Activated naive CD4-positive, alpha-beta T cell treated with anti-CD3 and anti-CD28 coated beads, Interleukin-2, amount 50 U/mL, for 72 hours (primary cell): ENCODE measurements around the gene NOTCH4. TPM values are rescaled to one million over a fixed set of nuclear protein-coding genes. Genes with fewer than 3 reads are reported as not detected.
A peak's percentile ranks its signal among the peaks of the same experiment; 100 is the strongest.
"Not testable (repeated sequence)": the region's sequence is repeated elsewhere in the genome, so short reads cannot be mapped to it uniquely, and the experiment has no call there.

Source experiments
- ATAC-seq, 2 donors: fragments of 150-1000 bp; cut with Tn5 transposase; 2 replicates each; pipeline ENCODE4 v1.10.0; 2021; ENCODE audit warnings: mild to moderate bottlenecking in 2 of 2, moderate library complexity in 2 of 2
- DNase-seq, 2 donors: peaks; one replicate each; pipeline ENCODE4 v3.0.0; 2021 to 2022; ENCODE audit warnings: low spot score in 2 of 2
- H3K27ac Mint-ChIP-seq, 2 donors: one replicate each; pipeline ENCODE4 v1.8.0; 2022; ENCODE audit warnings: mild to moderate bottlenecking in 2 of 2, mixed read lengths in 2 of 2
- H3K36me3 Mint-ChIP-seq, 2 donors: one replicate each; pipeline ENCODE4 v1.8.0; 2022; ENCODE audit warnings: mixed read lengths in 2 of 2
- H3K9me3 Mint-ChIP-seq, 2 donors: one replicate each; pipeline ENCODE4 v1.8.0; 2022; ENCODE audit warnings: mixed read lengths in 2 of 2
- total RNA-seq, 2 donors: library from RNA; stranded (reverse); gene quantifications; one replicate each; pipeline ENCODE4 v1.2.3, GENCODE V29; 2022

The NOTCH4 gene
- total RNA-seq, 2 donors from 2014 or later = 0.64 to 0.70 TPM

- ATAC-seq (no peak), DNase-seq (no peak)
Measured at GRCh38 chr6:32226434-32226833, 2.6 kb upstream of the NOTCH4 start.

DNA sequence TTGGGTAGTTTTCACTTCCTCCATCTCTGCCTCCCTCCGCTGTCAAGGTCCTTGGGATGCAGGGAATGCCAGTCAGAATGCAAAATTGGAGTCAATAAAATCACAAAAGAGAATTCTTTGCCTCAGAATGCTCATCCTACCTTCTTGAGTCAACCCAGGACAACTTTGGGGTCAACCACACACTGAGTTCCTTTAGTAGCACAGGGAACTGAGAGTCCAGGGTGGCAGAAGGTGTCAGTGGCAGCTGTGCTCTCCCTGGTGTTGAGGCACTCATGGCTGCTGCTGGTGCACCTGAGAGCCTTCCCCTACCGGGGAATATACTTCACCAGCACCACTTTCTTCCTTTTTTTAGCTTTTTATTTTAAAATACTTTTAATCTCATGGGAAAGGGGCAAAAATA lies 829 bp upstream of the NOTCH4 start:
- Mint-ChIP-seq H3K9me3 (no peaks in the 10 kb centered on the region), H3K36me3 (no peaks in the 10 kb centered on the region), H3K27ac (no peak overlapping the region)
- DNase-seq (no peak), ATAC-seq (peak in 1 of 2 donors; percentile 47)

More at GRCh38 chr6:32226434-32226833, 2.6 kb upstream of the NOTCH4 start:
- Mint-ChIP-seq H3K36me3 (no peaks in the 10 kb centered on the region), H3K9me3 (no peaks in the 10 kb centered on the region), H3K27ac (no peak overlapping the region)

DNA sequence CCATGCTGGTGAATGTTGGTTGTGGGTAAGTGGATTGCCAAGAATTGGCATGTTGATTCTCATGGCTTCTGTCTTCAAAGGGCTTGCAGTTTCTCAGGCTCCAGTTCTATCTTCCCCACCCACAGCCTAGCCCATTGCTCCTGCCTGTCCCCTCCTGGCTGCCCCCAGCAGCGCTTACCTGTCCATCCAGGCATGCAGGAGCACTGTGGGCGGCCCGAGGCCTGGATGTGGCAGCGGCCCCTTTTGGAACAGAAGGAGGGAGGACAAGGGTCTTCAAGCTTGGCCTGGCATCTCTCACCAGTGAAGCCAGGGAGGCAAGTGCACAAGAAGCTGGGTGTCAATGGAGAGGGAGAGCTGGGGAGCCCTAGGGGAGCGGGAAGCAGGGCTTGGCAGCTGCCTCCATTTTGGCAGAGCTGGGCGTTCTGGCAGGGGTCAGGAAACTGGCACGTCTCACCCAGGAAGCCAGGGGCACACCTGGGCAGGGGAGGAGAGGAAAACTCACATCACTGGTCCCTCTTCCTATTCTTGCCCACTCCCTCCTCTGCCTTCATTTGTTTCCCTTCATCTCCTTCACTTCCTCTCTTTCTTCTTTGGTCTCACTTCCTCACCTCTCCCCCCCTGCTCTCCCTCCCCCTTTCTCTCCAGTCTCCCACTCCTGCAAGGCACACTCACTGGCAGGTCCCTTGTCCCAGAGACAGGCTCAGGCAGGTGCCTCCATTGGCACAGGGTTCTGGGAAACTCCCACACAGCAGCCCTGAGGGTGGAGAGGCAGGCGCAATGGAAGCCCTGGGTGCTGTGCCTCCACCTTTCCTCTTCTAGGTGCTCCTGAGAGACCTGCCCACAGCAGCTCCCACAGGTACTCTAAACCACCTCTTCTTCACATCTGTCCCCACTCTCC lies 1.3 kb downstream of the NOTCH4 start:
- ATAC-seq (no peak), DNase-seq (no peak)
- Mint-ChIP-seq H3K9me3 (no peaks in the 10 kb centered on the region), H3K27ac (peak overlapping the region; percentile 60 to 79), H3K36me3 (no peaks in the 10 kb centered on the region)

- DNase-seq (no peak), ATAC-seq (no peak)
- H3K9me3 Mint-ChIP-seq = no peaks in the 10 kb centered on the region
- peak overlapping the region in 1 of 2 donors; percentile 19 for H3K27ac Mint-ChIP-seq
- H3K36me3 Mint-ChIP-seq = no peaks in the 10 kb centered on the region
Measured at GRCh38 chr6:32220021-32220420, 3.8 kb downstream of the NOTCH4 start.

DNA sequence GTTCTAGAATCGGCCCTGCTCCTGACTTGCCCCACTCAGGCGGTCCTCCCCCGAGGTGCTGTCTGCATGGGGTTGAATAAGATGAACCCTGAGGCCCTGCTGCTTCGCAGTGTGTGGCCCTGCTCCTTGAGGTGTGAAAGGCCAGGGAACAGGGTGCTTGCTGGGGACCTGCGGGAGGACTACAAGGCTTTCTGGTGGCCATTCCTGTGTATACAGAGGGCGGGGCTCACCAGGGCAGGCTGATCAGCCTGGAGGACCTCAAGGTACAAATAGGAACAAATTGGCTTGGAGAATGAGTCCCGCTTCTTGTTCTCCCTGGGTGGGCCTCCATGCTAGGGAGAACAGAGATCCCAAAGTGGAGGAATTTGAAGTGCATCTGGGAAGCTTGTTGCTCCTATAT lies 5.7 kb downstream of the NOTCH4 start:
- no peak for ATAC-seq
- no peak overlapping the region for H3K27ac Mint-ChIP-seq
- no peaks in the 10 kb centered on the region for H3K9me3 Mint-ChIP-seq
- DNase-seq = no peak
- H3K36me3 Mint-ChIP-seq = no peaks in the 10 kb centered on the region

DNA sequence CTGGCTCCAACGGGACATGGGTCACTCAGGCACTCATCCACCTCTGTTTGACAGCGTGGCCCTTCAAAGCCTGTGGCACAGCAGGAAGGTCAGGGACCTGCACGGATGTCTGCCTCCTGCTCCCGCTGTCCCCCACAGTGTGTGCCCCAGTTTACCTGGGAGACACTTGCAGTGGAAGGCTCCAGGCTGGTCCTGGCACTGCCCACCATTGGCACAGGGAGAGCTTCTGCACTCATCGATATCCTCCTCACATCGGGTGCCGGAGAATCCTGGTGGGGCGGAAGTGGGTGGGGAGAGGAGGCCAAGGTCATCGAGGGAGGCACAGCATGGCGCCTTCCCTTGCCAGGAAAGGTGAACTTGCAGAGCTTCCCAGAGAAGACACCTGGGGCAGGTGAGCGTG lies 6.9 kb downstream of the NOTCH4 start:
- H3K9me3 Mint-ChIP-seq = no peaks in the 10 kb centered on the region
- ATAC-seq = no peak
- H3K27ac Mint-ChIP-seq = no peak overlapping the region
- no peak for DNase-seq
- no peaks in the 10 kb centered on the region for H3K36me3 Mint-ChIP-seq

- H3K9me3 Mint-ChIP-seq = no peaks in the 10 kb centered on the region
- DNase-seq (no peak), ATAC-seq (no peak)
- H3K36me3 Mint-ChIP-seq = no peaks in the 10 kb centered on the region
- H3K27ac Mint-ChIP-seq = peak overlapping the region in 1 of 2 donors; percentile 14
Measured at GRCh38 chr6:32216285-32216684, 7.6 kb downstream of the NOTCH4 start.

GRCh38 chr6:32215617-32216016 lies 8.2 kb downstream of the NOTCH4 start:
- H3K36me3 Mint-ChIP-seq = no peaks in the 10 kb centered on the region
- DNase-seq (no peak), ATAC-seq (no peak)

DNA sequence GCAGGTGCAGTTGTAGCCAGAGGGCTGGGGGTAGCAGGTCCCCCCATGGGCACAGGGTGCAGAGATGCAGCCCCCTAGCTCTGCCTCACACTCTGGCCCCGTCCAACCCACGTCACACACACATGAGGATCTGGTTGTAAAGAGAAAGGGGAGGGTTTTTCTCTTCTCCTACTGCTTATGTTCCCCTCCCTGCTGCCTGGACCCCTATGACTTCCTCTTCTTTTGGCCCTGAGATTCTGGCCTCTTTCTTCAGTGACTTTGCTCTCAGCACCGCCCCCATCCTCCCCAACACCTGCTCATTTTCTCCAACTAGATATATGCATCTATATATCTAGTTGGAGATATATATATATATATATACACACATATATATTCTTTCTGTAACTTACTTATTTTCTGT lies 9.7 kb downstream of the NOTCH4 start:
- no peak for DNase-seq
- no peak overlapping the region for H3K27ac Mint-ChIP-seq
- H3K36me3 Mint-ChIP-seq = no peaks in the 10 kb centered on the region
- ATAC-seq = no peak
- no peaks in the 10 kb centered on the region for H3K9me3 Mint-ChIP-seq

More at GRCh38 chr6:32215617-32216016, 8.2 kb downstream of the NOTCH4 start:
- H3K27ac Mint-ChIP-seq = no peak overlapping the region
- no peaks in the 10 kb centered on the region for H3K9me3 Mint-ChIP-seq

GRCh38 chr6:32213649-32214048 lies 10.2 kb downstream of the NOTCH4 start:
- H3K36me3 Mint-ChIP-seq = no peaks in the 10 kb centered on the region
- DNase-seq (no peak), ATAC-seq (no peak)
- H3K9me3 Mint-ChIP-seq = no peaks in the 10 kb centered on the region
- H3K27ac Mint-ChIP-seq = no peak overlapping the region

- no peak for ATAC-seq
- Mint-ChIP-seq H3K9me3 (no peaks in the 10 kb centered on the region), H3K36me3 (no peaks in the 10 kb centered on the region)
Measured at GRCh38 chr6:32212076-32212760, 11.6 kb downstream of the NOTCH4 start.

GRCh38 chr6:32211432-32211831 lies 12.4 kb downstream of the NOTCH4 start:
- not testable (repeated sequence) for H3K36me3 Mint-ChIP-seq, H3K27ac Mint-ChIP-seq, H3K9me3 Mint-ChIP-seq, ATAC-seq, DNase-seq

More at GRCh38 chr6:32212076-32212760, 11.6 kb downstream of the NOTCH4 start:
- DNase-seq = no peak
- peak overlapping the region in 1 of 2 donors; percentile 11 for H3K27ac Mint-ChIP-seq

GRCh38 chr6:32210191-32210601 lies 13.7 kb downstream of the NOTCH4 start:
- ATAC-seq (no peak), DNase-seq (no peak)
- H3K27ac Mint-ChIP-seq = peak overlapping the region in 1 of 2 donors; percentile 44
- no peaks in the 10 kb centered on the region for H3K36me3 Mint-ChIP-seq
- no peaks in the 10 kb centered on the region for H3K9me3 Mint-ChIP-seq

DNA sequence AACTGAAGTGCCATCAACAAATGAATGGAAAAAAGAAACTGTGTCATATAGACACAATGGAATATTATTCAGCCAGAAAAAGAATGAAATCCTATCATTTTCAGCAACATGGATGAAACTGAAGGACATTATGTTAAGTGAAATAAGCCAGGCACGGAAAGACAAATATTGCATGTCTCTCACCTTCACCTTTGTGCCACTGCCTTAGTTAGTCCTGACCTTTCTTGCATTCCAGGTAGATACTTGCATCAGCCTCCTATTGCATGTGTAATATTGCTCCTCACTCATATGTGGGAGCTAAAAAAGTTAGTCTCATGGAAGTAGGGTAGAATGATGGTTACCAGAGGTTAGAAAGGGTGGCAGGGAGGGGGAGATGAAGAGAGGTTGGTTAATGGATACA lies 14.9 kb downstream of the NOTCH4 start:
- H3K36me3 Mint-ChIP-seq = no peaks in the 10 kb centered on the region
- ATAC-seq = no peak

GRCh38 chr6:32204268-32204715 lies 19.6 kb downstream of the NOTCH4 start:
- no peak overlapping the region for H3K27ac Mint-ChIP-seq
- H3K36me3 Mint-ChIP-seq = no peaks in the 10 kb centered on the region
- ATAC-seq = no peak
- H3K9me3 Mint-ChIP-seq = no peaks in the 10 kb centered on the region
- no peak for DNase-seq

More for the DNA sequence above, 14.9 kb downstream of the NOTCH4 start:
- no peak overlapping the region for H3K27ac Mint-ChIP-seq
- DNase-seq = no peak
- H3K9me3 Mint-ChIP-seq = no peaks in the 10 kb centered on the region

- no peak for ATAC-seq
- H3K36me3 Mint-ChIP-seq = no peaks in the 10 kb centered on the region
- H3K27ac Mint-ChIP-seq = no peak overlapping the region
Measured at GRCh38 chr6:32203426-32204267, 20.2 kb downstream of the NOTCH4 start.

GRCh38 chr6:32202186-32202585 lies 21.7 kb downstream of the NOTCH4 start:
- no peaks in the 10 kb centered on the region for H3K36me3 Mint-ChIP-seq
- H3K9me3 Mint-ChIP-seq = no peaks in the 10 kb centered on the region
- H3K27ac Mint-ChIP-seq = no peak overlapping the region
- DNase-seq = no peak
- no peak for ATAC-seq

More at GRCh38 chr6:32203426-32204267, 20.2 kb downstream of the NOTCH4 start:
- no peak for DNase-seq
- H3K9me3 Mint-ChIP-seq = no peaks in the 10 kb centered on the region
